Stimulated activated CD8-positive, alpha-beta memory T cell treated with anti-CD3 and anti-CD28 coated beads, Interleukin-2, amount 100 ng/mL, for 1 hour (primary cell): ENCODE data around the gene EXOC4.

Experiments
- DNase-seq, 2 donors: peaks; one replicate each; pipeline ENCODE4 v3.0.0-alpha.2; 2020; ENCODE audit warnings: low read depth in 2 of 2

EXOC4 gene

GRCh38 chr7:133790911-133791310, 538.0 kb downstream of the EXOC4 start:
- no peak for DNase-seq

DNA sequence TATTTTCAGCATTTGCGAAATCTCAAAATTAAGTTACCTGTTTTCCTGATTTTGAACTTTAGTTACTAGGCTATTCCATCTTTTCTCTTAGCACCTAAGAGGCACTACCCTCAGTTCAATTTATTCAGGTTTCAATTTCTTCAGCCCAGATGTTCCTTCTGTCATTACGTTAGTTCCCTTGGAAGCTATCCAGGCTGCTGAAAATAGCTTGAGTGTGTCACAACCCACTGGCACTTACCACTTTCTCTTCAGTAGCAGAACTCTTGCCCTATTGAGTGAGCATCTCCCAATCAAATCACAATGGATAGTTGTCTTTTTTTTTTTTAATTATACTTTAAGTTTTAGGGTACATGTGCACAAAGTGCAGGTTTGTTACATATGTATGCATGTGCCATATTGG, 541.6 kb downstream of the EXOC4 start:
- no peak for DNase-seq

DNA sequence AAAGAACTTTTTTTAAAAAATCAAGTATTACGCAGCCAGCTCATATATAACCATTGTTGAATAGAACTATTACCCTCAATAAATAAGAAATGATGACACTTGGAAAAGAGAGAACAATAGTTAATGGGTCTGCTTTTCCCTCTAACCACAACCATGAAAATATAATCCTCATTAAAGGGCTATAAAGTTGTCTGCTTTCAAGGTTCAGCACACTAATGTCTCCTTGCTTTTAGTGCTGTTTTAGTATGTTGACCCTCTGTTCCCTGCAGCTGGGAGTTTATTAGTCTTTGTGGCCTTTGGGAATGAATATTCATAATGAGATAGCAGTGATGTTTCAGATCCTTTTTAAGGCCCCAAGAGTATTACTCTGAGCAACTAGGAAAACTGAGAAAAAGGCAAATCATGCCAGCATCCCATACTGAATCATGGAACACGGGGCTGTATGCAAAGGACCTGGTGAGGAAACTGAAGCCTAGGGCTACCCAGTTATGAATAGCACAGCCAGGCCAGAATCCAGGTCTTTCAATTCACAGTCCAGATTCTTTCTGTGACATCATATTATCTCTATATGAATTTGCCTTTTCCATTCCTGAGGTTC, 542.3 kb downstream of the EXOC4 start:
- DNase-seq = no peak

- no peak for DNase-seq
Observed at GRCh38 chr7:133796782-133797745, 544.2 kb downstream of the EXOC4 start.

DNA sequence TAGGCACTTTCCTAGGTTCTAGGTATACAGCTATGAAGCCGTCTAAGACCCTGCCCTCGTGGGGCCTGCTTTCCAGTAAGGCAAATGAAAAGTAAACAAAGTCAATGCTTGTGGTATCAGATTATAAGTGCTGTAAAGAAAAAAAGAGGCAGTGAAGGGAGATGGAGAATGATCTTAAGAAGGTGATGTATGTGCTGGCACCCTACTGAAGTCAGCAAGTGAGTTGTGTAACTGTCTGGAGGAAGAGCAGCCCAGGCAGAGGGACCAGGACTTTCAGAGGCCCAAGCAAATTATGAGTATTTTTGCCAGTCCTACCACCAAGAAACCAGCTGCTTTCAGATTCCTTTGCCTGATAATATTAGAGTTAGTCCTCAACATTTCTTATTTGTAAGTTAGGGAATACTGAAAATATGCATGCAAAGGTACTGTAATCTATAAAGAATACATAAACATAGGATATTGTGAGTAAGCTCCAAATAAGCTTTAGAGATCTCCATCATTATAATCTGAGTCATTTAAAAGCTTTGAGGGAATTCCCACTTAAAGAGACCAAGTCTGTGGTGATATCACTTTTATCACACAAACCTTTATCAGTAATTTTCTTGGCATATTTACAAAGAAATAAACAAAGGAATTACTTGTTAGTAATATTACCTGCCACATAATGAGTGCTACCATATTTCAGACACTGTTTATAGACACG, 545.1 kb downstream of the EXOC4 start:
- no peak for DNase-seq

DNA sequence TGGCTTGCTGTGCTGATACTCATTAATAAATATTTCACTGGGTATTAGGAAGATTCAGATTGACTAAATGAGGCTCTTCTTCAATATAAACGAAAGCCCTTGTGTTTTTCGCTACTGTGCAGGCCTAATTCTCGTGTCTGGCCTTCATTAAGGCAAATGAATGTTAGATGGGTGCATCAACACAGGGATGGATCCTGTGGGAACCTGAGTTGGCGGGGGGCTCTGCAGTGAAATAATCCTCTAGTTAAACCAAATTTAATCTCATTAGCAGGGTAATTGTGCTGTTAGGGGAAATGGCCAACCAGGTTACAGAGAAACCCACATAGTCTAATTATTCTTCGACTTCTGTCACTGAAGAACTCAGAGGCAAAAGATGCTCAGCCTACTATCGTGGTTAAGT, 548.5 kb downstream of the EXOC4 start:
- no peak for DNase-seq

- DNase-seq = no peak
Observed at GRCh38 chr7:133804127-133804526, 551.2 kb downstream of the EXOC4 start.

DNA sequence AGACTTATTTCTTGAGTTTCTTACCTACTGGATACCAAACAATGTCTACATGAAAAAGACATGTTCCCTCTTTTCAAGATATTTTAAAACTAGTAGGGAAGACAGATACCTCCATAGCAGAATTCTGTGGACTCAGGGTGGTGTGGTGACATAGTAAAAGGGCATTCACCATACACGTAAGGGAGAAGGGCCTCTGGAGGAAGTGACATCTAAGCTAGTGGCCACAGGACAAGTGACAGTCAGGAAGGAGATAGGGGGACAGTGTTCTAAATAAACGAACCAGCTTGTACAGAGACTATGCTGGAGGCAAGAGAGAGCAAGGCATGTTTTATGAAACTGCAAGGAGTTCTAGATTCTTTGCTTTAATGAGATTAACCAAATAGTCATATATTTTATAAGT, 552.5 kb downstream of the EXOC4 start:
- no peak for DNase-seq

GRCh38 chr7:133807624-133808492, 555.0 kb downstream of the EXOC4 start:
- no peak for DNase-seq

- no peak for DNase-seq
Observed at GRCh38 chr7:133808493-133808866, 555.6 kb downstream of the EXOC4 start.

DNA sequence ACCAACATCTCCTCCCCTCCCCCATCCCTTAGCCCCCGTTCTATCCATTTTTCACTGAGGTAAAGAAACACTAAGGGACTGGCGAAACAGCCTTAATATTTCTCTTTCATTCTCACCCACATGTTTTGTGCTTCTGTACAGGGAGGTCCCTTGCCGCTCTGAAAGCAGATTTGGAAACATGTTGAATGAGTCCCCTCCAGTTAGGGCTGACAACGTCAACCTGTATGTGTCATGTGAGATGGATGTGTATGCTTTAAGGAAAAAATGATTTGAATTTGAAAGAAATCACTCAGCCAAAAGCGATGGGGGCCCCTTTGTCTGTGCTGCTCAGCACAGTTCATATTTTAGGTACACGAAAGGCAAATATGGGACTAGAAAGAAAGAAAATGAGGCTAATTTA, 560.0 kb downstream of the EXOC4 start:
- DNase-seq = no peak

- DNase-seq = no peak
Observed at GRCh38 chr7:133815611-133816210, 562.8 kb downstream of the EXOC4 start.

DNA sequence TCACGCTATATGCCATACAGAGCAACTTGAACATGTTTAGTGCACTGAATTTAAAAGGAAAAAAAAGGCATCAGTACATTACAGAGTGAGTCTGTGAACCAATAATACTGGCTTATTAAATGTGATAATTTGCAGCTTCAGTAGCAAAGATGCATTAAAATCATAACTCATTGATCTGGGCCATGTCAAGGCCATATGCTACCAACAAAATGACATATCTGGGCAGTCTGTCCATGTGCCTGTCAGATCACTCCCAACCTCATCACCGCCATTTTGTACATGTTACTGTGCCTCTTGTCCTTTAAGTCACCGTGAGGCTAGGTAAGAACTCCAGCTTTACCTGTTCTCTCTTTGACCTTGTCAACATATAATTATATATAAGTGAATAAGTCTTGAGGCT, 566.8 kb downstream of the EXOC4 start:
- DNase-seq = no peak

GRCh38 chr7:133820584-133820983, 567.7 kb downstream of the EXOC4 start:
- DNase-seq = no peak

- no peak for DNase-seq
Observed at GRCh38 chr7:133821171-133821570, 568.3 kb downstream of the EXOC4 start.

DNA sequence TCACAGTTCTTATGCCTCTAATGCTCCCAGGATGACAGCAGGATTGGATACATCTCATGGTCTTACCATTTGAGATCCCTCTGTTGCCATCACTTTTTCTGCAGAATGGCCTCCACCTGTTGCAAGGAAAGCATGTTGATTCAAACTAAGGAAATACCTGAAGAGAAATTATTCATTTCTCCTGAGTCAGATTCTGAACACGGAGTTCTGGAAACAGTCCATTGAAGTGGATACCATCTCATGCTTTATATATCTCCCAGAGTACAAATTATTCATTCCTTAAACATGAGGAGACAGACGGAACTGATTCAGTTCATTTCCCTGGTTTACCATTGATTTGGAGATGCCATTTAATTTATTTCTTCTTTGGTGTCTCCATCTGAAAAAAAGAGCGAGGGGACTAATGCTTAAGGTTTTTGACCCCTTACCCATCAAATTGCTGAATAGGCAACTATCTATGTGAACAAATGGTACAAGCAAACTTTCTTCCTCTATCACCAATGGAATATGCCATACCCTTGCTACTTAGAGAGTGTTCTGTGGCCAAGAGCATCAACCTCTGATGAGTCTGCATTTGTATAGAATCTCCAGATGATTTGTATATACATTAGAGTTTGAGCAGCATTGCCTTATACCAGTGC, 569.2 kb downstream of the EXOC4 start:
- DNase-seq = no peak

DNA sequence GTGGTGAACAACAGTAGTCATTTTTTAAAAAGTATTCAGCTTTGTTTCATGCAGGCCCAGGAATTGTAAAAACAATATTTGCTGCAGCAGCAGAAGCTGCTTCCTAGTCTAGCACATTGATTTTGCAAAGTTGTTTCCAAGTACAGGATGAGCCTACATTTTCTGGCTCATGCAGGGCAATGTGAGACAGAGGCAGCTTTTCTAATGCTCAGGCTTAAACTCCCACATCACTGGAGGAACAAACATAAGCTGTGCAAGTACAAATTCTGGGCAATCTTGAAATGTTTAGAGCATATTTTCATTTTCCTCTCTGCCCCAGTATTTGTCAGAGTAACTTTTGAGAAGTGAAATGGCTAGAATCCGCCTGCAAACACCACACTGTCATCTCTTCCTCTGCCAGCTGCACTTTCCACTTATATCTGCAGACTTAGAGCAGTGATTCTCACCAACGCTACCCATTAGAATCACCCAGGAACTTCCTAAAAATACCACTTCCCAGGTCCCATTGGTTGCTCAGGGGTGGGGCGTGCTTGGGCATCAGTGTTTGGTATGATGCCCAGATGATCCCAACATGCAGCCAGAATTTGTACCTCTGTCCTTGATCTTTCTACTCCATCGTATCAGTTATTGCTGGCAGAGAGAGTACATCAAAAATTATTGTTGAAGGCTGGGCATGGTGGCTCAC, 570.1 kb downstream of the EXOC4 start:
- no peak for DNase-seq

DNA sequence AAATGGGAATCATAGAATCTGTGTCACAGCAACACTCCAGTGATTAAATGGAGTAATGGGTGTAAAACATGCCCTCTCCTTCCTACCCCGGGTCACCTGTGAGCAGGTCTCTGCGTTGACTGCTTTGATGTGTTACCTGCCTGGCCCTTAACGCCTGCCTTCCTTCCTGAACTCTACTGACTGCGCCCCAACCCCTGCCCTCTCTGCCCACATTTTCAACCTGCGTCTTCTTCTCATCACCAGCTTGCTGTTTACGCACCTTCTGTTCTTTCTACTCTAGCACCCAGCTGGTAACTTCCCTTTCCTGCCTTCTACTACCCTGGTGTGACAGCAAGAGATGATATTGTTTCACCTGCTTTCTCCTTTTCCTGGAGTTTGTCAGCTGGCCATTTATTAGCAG, 571.3 kb downstream of the EXOC4 start:
- DNase-seq = no peak

DNA sequence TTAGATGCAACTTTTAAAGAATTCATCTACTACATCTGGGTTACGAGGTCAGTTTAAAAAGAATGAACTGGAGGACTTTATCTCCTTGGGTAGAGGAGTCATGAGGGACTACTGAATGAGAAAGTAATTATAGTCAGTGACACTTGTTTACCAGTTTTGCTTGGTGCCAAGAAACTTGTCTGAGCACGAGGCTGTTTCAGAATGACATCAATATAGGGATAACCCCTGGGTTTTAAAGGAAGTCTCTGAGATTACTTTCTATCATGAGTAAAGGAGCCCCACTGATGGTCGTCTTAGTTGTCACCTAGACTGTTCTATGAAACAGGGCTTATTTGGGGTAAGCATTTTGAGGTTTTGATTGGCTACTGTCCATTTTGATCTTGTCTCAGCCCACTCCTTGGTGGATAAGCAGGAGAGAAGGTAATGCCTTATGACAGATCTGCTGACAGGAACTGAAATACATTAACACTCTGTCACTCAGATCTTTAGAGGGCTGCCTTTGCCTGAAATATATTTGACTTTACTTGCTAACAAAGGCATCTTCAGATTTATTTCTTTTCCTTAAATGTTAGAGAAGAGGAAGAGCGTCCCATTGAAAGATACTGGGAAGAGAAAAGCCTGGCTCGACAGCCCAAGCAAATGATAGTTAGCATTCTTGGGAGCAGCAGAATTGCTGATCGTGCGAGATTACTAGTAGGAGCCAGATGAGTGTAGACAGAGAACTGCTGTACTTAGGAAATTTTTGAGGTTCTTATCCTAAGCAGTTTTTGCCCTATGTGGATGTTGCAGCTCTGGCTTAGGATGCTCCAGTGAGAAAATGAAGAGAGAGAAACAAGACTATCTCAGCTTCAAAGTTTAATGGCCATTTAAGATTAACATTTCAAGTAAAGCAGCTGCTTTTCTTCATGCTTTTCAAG, 575.1 kb downstream of the EXOC4 start:
- no peak for DNase-seq
